ENCODE data around the gene CDH11.

The CDH11 gene

DNA sequence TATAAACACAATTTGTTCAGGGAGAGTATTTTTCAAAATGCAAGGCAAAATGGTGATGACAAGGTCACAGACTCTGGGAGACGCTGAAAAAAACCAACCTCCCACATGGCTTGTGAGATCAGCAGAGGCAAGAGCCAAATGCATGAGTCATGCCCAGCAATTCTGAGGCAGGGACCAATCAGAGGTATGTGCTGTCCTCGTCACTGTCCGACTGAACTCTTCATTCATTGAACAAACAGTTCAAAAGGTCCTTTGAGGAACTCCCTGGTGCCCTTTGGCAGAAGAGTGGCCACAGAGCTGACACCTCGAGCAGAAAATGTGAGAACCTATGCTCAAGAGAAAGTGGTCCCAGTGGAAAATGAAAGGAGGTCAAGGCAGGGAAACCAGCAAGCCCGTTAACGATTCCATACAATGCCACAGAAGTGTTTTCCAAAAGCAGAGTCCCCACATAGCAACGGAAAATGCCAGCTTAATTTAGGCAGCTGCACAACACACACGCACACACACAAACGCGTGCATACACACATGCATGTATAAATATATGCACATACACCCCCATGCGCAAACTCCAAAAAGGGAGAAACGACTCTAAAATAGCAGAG is 50.9 kb downstream of the CDH11 start:
- DNase-seq = no peak
- ATAC-seq = no peak

- DNase-seq (no peak), ATAC-seq (no peak)
Observed at GRCh38 chr16:65069766-65070165, 52.1 kb downstream of the CDH11 start.

DNA sequence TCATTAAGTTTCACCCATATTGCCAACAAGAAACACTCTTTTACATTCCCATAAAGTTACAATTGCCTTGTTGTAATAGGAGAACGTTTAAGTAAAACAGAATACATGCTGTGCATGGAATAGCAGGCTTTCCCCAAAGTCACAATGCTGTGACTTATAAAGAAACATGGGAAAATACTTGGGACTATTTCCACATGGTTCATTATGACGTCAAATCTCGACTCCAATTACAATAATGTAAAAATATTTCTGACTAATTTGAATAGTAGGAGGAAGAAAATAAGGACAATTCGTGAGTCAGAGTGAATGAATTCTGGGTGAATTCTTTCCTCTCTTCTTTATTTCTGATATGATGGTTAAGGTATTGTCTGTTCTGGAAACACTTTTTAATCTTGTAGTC is 52.8 kb downstream of the CDH11 start:
- no peak for DNase-seq
- ATAC-seq = no peak

DNA sequence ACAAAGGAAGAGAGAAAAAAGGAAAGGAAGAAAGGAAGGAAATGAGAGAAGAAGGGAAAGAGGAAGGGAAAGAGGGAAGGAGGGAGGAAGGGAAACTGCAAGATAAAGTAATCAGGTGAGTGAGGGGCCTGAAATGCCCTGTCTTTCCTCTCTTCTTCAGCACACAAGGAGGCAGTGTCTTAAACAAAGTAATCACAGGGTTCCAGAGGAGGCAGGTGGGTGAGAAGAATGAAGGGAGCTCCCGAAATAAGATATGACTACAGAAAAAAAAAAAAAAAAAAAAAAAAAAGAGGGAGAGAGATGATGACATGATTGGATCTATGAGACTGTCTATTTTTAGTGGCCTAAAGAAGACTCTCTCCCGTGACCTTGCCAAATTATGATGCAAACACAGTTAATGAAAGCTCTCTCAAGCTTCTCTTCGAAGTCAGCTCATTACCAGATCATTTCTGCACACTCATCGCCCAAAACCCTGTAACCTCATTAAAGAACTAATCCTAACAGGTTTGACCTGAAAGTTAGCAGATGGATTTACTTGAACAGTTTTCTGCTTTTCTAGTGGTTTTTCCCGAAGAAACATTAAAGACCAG is 53.6 kb downstream of the CDH11 start:
- ATAC-seq = no peak
- DNase-seq = no peak

GRCh38 chr16:65066651-65067050 is 55.2 kb downstream of the CDH11 start:
- no peak for ATAC-seq
- no peak for DNase-seq

DNA sequence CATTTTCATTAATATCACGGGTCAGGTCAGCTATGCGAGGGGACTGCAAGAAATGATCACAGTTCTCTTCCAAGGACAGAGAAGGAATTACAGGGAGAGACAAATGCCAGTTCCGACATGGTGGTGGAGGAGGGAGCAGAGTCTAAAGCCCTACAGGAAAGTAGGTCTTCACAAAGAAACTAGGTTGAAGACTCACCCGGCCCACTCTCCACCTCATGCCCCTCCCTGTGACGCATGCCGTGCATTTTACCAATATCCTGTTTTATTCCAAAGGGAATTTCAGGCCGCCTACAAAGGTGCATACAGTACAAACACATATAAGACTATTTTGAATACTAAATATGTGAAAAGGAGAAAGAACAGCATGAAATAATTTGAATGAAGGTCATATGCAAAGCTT is 56.8 kb downstream of the CDH11 start:
- ATAC-seq (no peak), DNase-seq (no peak)

GRCh38 chr16:65064131-65064530 is 57.7 kb downstream of the CDH11 start:
- ATAC-seq = no peak
- no peak for DNase-seq

DNA sequence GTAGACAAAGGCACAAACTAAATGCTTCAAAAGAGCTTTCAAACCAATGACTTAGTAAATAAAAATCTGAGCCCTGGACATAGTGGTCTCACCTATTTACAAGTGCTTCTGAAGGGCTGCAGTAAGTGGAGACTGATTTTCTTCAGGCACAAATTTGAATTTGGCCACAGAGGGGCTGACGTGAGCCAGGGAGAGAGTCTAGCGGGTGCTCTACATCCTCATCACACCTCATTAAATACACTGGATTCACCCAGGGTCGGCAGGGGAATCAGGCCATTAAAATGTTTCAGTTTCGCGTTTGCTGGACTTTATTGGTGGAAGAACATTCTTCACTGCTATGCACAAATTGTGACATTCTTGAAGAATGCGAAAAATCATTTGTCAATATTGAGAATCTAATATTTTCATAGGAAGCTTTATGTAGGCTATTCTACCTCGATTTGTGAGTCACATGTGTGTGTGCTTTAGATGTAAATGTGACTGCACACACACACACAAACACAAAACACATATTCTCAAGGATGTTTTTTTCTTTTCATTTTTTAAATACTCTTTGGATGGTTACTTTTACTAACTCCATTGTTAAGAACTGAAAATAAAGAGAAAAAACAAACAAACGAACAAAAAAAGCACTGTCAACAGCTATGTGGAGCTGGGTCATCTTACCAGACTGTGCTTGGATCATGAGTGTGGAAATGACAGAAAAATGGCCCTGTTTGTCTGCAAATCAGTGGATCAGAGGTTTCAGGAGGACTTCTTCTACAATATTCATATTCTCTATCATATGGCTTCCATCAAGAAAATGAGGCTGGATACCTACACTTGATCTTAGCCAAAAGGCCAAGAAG is 58.9 kb downstream of the CDH11 start:
- ATAC-seq (no peak), DNase-seq (no peak)

DNA sequence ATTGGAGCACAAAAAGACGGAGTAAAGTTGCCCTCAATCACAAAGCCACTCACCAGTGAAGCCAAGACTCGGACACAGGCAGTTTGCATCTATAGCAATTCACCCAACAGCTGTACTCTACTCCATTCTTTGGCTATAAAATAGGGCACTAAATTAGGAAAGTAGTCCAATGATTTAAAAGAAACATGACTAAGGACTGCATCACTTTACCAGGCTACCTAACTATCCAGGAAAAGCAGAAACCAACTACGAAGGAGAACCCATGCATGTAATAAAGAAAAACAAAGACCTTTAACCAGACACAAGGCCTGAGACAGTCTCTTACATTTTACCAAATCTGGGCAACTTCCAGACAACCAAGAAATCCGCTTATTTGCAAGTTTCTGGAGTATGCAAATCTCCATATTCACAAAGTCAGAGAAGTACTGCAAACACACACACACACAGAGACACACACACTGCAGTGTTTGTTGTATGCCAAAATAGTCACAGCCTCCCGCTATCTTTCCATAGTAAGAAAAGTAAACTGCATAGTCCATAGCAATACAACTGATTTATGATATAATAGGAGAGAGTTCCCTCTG is 59.8 kb downstream of the CDH11 start:
- DNase-seq (no peak), ATAC-seq (no peak)

- ATAC-seq (no peak), DNase-seq (no peak)
Observed at GRCh38 chr16:65061263-65061662, 60.6 kb downstream of the CDH11 start.

GRCh38 chr16:65059406-65059980 is 62.4 kb downstream of the CDH11 start:
- no peak for DNase-seq
- ATAC-seq = no peak

DNA sequence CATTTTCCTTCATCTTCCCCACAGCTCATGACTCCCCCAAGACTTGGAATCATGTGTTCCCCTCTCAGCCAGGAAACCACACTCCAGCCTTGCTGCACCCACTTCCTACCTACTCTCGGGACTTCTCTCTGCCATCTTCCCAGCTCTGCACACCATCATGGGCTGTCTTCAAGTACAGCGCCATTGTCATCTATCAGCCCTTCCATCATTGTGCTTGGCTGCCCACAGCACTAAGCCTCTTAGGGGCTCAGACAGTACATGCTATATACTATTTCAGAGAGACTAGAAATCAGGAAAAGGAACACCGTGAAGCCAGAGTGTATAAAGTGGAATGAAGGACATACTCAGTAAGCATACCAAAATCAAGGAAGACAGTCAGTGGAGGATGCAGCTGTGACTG is 64.7 kb downstream of the CDH11 start:
- DNase-seq (no peak), ATAC-seq (no peak)

- DNase-seq (no peak), ATAC-seq (no peak)
Observed at GRCh38 chr16:65054457-65054856, 67.4 kb downstream of the CDH11 start.

DNA sequence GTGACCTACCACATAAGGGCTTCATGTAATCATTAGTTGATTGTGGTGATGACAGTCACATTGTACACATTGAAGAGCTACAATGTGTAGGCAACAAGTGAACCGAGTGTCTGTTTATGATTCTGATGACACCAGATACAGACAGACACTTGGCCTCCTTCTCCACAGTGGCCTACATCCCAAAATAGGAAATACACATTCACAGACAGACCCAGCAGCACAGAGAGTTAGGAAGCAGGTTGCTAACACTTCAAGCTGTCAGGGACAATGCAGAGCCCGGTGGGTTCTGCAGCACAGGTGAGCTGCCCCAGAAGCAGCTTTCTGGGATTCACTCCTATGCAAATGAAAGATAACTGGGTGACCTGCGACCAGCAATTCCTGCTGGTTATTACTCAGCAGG is 72.2 kb downstream of the CDH11 start:
- no peak for ATAC-seq
- DNase-seq = no peak

GRCh38 chr16:65045961-65046360 is 75.9 kb downstream of the CDH11 start:
- DNase-seq (no peak), ATAC-seq (no peak)

DNA sequence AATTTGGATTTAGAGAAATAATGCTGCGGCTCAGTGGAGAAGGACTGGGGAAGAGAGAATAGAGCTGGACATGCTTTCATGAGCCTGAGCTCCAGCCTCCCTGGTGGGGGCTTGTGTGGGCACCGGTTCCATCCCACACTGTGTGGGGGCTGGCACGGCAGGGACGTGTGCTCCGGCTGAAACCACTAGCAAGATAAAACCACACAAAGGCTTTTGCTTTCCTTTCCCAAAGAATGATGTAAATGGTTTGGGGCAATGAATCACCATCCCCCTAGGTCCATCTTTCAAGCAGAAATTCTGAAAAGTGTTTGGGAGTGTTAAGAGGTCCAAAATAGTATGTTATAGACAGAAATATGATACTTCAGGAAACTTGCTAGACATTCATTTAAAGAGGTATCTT is 77.0 kb downstream of the CDH11 start:
- DNase-seq = no peak
- ATAC-seq = no peak

- DNase-seq (no peak), ATAC-seq (no peak)
Observed at GRCh38 chr16:65044026-65044425, 77.8 kb downstream of the CDH11 start.

- no peak for ATAC-seq
- no peak for DNase-seq
Observed at GRCh38 chr16:65042438-65043365, 79.2 kb downstream of the CDH11 start.

- ATAC-seq (no peak), DNase-seq (no peak)
Observed at GRCh38 chr16:65041667-65042066, 80.2 kb downstream of the CDH11 start.

- ATAC-seq = no peak
- no peak for DNase-seq
Observed at GRCh38 chr16:65038100-65038499, 83.8 kb downstream of the CDH11 start.

GRCh38 chr16:65037556-65037955 is 84.3 kb downstream of the CDH11 start:
- DNase-seq = no peak
- ATAC-seq = no peak

DNA sequence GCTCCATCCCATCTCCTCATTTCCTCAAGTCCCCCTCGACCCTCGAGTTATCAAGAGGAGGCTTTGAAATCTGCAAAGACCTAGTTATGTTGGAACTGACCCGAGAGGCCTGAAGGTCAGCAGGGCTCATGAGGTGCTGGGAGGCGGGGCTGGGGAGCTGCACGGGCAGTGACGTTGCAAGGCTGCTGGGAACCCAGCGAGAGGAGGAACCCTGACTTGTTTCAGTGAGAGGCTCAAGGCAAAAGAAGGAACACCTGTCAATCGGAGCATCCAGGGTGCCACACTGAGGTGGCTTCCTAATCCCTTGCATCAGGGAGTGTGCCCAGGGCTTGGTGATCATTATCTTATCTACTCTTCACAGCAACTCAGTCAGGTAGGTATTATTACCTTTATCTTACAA is 86.9 kb downstream of the CDH11 start:
- DNase-seq (no peak), ATAC-seq (no peak)
